Stomach (tissue), 4 donors: ENCODE measurements around the gene PRKCG.

Experiments
- POLR2A ChIP-seq, 4 donors: fragments of 450-650 bp; IDR thresholded peaks; one replicate each; pipeline ENCODE4 v1.6.1; 2016; ENCODE audit warnings: antibody characterized with exemption in 4 of 4, control low read depth in 2 of 4, mild to moderate bottlenecking in 1 of 4, moderate library complexity in 1 of 4
- TF ChIP-seq, protein P1 (sequence below), 7 experiments: fragments of 450-650 bp in 4 of 7; fragments of 200-600 bp in 3 of 7; sonication (generic) in 3 of 7; IDR thresholded peaks; one replicate each; pipeline ENCODE4 v1.5.1; 2016 to 2019; ENCODE audit warnings: antibody characterized with exemption in 7 of 7, control low read depth in 2 of 7, mild to moderate bottlenecking in 1 of 7

- TF ChIP-seq, protein P1, sequence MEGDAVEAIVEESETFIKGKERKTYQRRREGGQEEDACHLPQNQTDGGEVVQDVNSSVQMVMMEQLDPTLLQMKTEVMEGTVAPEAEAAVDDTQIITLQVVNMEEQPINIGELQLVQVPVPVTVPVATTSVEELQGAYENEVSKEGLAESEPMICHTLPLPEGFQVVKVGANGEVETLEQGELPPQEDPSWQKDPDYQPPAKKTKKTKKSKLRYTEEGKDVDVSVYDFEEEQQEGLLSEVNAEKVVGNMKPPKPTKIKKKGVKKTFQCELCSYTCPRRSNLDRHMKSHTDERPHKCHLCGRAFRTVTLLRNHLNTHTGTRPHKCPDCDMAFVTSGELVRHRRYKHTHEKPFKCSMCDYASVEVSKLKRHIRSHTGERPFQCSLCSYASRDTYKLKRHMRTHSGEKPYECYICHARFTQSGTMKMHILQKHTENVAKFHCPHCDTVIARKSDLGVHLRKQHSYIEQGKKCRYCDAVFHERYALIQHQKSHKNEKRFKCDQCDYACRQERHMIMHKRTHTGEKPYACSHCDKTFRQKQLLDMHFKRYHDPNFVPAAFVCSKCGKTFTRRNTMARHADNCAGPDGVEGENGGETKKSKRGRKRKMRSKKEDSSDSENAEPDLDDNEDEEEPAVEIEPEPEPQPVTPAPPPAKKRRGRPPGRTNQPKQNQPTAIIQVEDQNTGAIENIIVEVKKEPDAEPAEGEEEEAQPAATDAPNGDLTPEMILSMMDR (IDR thresholded peaks at IDR 0.05) = no peak
- no peak for TF ChIP-seq POLR2A (IDR thresholded peaks at IDR 0.05)
Observed at GRCh38 chr19:53878776-53879139, 3.2 kb upstream of the PRKCG start.
